ENCODE results near the gene PPP4R3A. TPM values are rescaled to one million over a fixed set of nuclear protein-coding genes. Genes with fewer than 3 reads are reported as not detected.
"Not testable (repeated sequence)": the region's sequence is repeated elsewhere in the genome, so short reads cannot be mapped to it uniquely, and the experiment has no call there.

PPP4R3A gene
- total and polyA plus RNA-seq, 11 donors = 32.8 to 53.4 (median 42.3) TPM

DNA sequence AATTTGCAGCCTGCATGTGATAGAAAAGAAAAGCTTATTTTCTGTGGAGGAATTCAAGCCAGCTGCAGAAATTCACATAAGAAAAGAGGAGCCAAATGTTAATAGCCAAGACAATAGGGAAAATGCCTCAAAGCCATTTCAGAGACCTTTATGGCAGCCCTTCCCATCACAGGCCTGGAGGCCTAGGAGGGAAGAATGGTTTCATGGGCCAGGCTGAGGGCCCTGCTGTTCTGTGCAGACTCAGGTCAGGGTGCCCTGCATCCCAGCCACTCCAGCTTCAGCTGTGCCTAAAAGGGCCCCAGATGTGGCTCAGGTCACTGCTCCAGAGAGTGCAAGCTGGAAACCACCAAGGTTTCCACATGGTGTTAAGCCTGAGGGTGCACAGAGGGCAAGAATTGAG is 71.3 kb downstream of the PPP4R3A start:
- intact Hi-C loops (cut with DNase I) = no loop called here
- TF ChIP-seq POLR2A (IDR thresholded peaks at IDR 0.05) (no peak), CTCF (IDR thresholded peaks at IDR 0.05) (no peak)
- Histone ChIP-seq H3K9me3 (peaks cover 0 to 6% (median 0%) of the 10 kb centered on the region in 12 donors), H3K27me3 (peaks cover 0 to 7% (median 0%) of the 10 kb centered on the region in 9 donors), H3K36me3 (no peaks in the 10 kb centered on the region), H3K27ac (no peak overlapping the region), H3K4me3 (no peak overlapping the region), H3K4me1 (no peaks in the 10 kb centered on the region)
- DNase-seq = no peak
- no peak for ATAC-seq

DNA sequence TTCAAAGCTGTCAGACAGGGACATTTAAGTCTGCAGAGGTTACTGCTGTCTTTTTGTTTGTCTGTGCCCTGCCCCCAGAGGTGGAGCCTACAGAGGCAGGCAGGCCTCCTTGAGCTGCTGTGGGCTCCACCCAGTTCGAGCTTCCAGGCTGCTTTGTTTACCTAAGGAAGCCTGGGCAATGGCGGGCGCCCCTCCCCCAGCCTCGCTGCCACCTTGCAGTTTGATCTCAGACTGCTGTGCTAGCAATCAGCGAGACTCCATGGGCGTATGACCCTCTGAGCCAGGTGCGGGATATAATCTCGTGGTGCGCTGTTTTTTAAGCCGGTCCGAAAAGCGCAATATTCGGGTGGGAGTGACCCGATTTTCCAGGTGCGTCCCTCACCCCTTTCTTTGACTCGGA is 73.8 kb downstream of the PPP4R3A start:
- WGBS, 4 donors = 79 to 87% (median 84%) methylated on average over 16 of the region's 16 CpGs
- H3K9me3 ChIP-seq; ATAC-seq; DNase-seq; H3K27me3 ChIP-seq; H3K27ac ChIP-seq; intact Hi-C loops (cut with DNase I); H3K36me3 ChIP-seq; H3K4me1 ChIP-seq; H3K4me3 ChIP-seq: not testable (repeated sequence)

GRCh38 chr14:91429385-91429784 is 80.7 kb downstream of the PPP4R3A start:
- DNase-seq (no peak), ATAC-seq (no peak)
- intact Hi-C loops (cut with DNase I) = no loop called here
- Histone ChIP-seq H3K9me3 (peaks cover 0 to 4% (median 0%) of the 10 kb centered on the region in 12 donors), H3K36me3 (no peaks in the 10 kb centered on the region), H3K4me1 (no peaks in the 10 kb centered on the region), H3K27me3 (no peaks in the 10 kb centered on the region), H3K27ac (no peak overlapping the region), H3K4me3 (no peak overlapping the region)
- TF ChIP-seq CTCF (IDR thresholded peaks at IDR 0.05) = no peak
- no peak for TF ChIP-seq POLR2A (IDR thresholded peaks at IDR 0.05)
- WGBS, 4 donors = 65 to 84% (median 77%) methylated on average over 3 of the region's 3 CpGs

DNA sequence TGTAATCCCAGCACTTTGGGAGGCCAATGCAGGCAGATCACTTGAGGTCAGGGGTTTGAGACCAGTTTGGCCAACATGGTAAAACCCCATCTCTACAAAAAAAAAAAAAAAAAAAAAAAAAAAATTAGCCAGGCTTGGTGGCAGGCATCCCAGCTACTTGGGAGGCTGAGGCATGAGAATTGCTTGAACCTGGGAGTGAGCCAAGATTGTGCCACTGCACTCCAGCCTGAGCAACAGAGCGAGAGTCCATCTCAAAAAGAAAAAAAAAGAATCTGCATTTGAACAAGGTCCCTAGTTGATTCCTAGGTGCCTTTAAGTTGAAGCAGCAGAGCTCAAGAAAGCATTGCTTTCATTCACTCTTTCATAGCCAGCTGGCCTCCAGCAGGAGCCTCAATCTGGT is 81.2 kb downstream of the PPP4R3A start:
- ATAC-seq; H3K36me3 ChIP-seq; H3K27me3 ChIP-seq; H3K27ac ChIP-seq; H3K4me1 ChIP-seq; intact Hi-C loops (cut with DNase I); DNase-seq; H3K9me3 ChIP-seq; H3K4me3 ChIP-seq: not testable (repeated sequence)
- WGBS, 4 donors = 83 to 92% (median 88%) methylated on average over 1 of the region's 1 CpG

DNA sequence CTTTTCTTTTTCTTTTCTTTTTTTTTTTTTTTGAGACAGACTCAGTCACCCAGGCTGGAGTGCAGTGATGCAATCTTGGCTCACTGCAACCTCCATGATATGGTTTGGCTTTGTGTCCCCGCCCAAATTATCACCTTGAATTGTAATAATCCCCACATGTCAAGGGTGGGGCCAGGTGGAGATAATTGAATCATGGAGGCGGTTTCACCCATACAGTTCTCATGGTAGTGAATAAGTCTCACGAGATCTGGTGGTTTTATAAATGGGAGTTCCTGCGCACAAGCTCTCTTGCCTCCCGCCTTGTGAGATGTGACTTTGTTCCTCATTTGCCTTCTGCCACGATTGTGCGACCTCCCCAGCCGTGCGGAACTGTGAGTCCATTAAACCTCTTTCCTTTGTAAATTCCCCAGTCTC is 84.6 kb downstream of the PPP4R3A start:
- 81 to 94% (median 91%) methylated on average over 9 of the region's 9 CpGs for WGBS, 4 donors
- ATAC-seq; H3K4me3 ChIP-seq; H3K27ac ChIP-seq; H3K9me3 ChIP-seq; DNase-seq; H3K27me3 ChIP-seq; H3K4me1 ChIP-seq; intact Hi-C loops (cut with DNase I); H3K36me3 ChIP-seq: not testable (repeated sequence)

- WGBS, 4 donors = 62 to 79% (median 66%) methylated on average over 9 of the region's 9 CpGs
- TF ChIP-seq CTCF (IDR thresholded peaks at IDR 0.05) (no peak), POLR2A (IDR thresholded peaks at IDR 0.05) (no peak)
- Histone ChIP-seq H3K4me1 (no peaks in the 10 kb centered on the region), H3K27ac (no peak overlapping the region), H3K27me3 (no peaks in the 10 kb centered on the region), H3K36me3 (no peaks in the 10 kb centered on the region), H3K4me3 (no peak overlapping the region), H3K9me3 (no peaks in the 10 kb centered on the region)
- DNase-seq (no peak), ATAC-seq (peak in 1 of 4 donors; percentile 50)
- intact Hi-C loops (cut with DNase I) = no loop called here
These were observed 85.1 kb downstream of the PPP4R3A start for GRCh38 chr14:91424813-91425530.

Measured in heart left ventricle (tissue), 16 donors.